GM23338 (cell line): ENCODE measurements around the gene PTPRE. TPM values are rescaled to one million over a fixed set of nuclear protein-coding genes. Genes with fewer than 3 reads are reported as not detected.

Source experiments
- ATAC-seq: fragments of 200-7000 bp; cut with Tn5 transposase; 3 replicates; pipeline ENCODE4 v1.9.1; 2020
- DNase-seq: peaks from one replicate; pipeline ENCODE4 v3.0.0-alpha.2; 2015; ENCODE audit warnings: low spot score
- H2AFZ ChIP-seq: fragments of 200-600 bp; sonication (generic); 2 replicates; pipeline ENCODE4 v1.8.0; 2016; ENCODE audit warnings: antibody characterized with exemption, mild to moderate bottlenecking, moderate library complexity
- H3F3A ChIP-seq: fragments of 200-600 bp; sonication (generic); replicated peaks from 2 replicates; pipeline ENCODE4 v1.8.0; 2017; ENCODE audit warnings: antibody characterized with exemption, mixed run types, low read depth
- H3K27ac ChIP-seq: fragments of 200-600 bp; sonication (generic); 2 replicates; pipeline ENCODE4 v1.6.1; 2016; ENCODE audit warnings: low read depth
- H3K27me3 ChIP-seq: fragments of 200-600 bp; sonication (generic); 2 replicates; pipeline ENCODE4 v1.8.0; 2016; ENCODE audit warnings: mild to moderate bottlenecking, mixed run types, moderate library complexity; ENCODE audit not compliant: insufficient read depth
- H3K36me3 ChIP-seq: fragments of 200-600 bp; sonication (generic); 2 replicates; pipeline ENCODE4 v1.8.0; 2016; ENCODE audit warnings: mild to moderate bottlenecking; ENCODE audit not compliant: insufficient read depth
- H3K4me1 ChIP-seq: fragments of 200-600 bp; sonication (generic); 2 replicates; pipeline ENCODE4 v1.8.0; 2016; ENCODE audit warnings: mild to moderate bottlenecking, moderate library complexity; ENCODE audit not compliant: insufficient read depth
- H3K4me2 ChIP-seq: fragments of 200-600 bp; sonication (generic); 2 replicates; pipeline ENCODE4 v1.7.1; 2017; ENCODE audit warnings: mixed run types
- H3K4me3 ChIP-seq: fragments of 200-600 bp; sonication (generic); 2 replicates; pipeline ENCODE4 v1.6.1; 2016; ENCODE audit warnings: mixed run types
- H3K79me2 ChIP-seq: fragments of 200-600 bp; sonication (generic); replicated peaks from 2 replicates; pipeline ENCODE4 v1.8.0; 2017; ENCODE audit warnings: mild to moderate bottlenecking; ENCODE audit not compliant: insufficient read depth
- H3K9me2 ChIP-seq: fragments of 200-600 bp; sonication (generic); 2 replicates; pipeline ENCODE4 v1.8.0; 2017; ENCODE audit not compliant: insufficient read depth
- H4K20me1 ChIP-seq: fragments of 200-600 bp; sonication (generic); replicated peaks from 2 replicates; pipeline ENCODE4 v1.8.0; 2017; ENCODE audit warnings: mild to moderate bottlenecking; ENCODE audit not compliant: insufficient read depth
- H3K27ac Mint-ChIP-seq: 2 replicates; pipeline ENCODE4 v1.8.0; 2020; ENCODE audit warnings: inconsistent platforms, mild to moderate bottlenecking, moderate library complexity, mixed read lengths
- H3K27me3 Mint-ChIP-seq: 3 replicates; pipeline ENCODE4 v1.8.0; 2022; ENCODE audit warnings: low read depth, mild to moderate bottlenecking, moderate library complexity, mixed read lengths, inconsistent platforms; ENCODE audit not compliant: insufficient read depth, poor library complexity
- H3K36me3 Mint-ChIP-seq: 3 replicates; pipeline ENCODE4 v1.8.0; 2021; ENCODE audit warnings: low read depth, mild to moderate bottlenecking, inconsistent platforms, moderate library complexity, mixed read lengths
- H3K4me1 Mint-ChIP-seq: 3 replicates; pipeline ENCODE4 v1.8.0; 2020; ENCODE audit warnings: mild to moderate bottlenecking, inconsistent platforms, mixed read lengths
- H3K4me3 Mint-ChIP-seq: 3 replicates; pipeline ENCODE4 v1.8.0; 2021; ENCODE audit warnings: moderate library complexity, mild to moderate bottlenecking, inconsistent platforms, mixed read lengths
- H3K9me3 Mint-ChIP-seq: 3 replicates; pipeline ENCODE4 v1.8.0; 2020; ENCODE audit warnings: moderate library complexity, mild to moderate bottlenecking, inconsistent platforms, mixed read lengths
- EZH2 ChIP-seq: fragments of 200-600 bp; sonication (generic); IDR thresholded peaks from one replicate; pipeline ENCODE4 v1.8.0; 2017; ENCODE audit warnings: antibody characterized with exemption, mild to moderate bottlenecking, low read depth; ENCODE audit not compliant: unreplicated experiment
- JUNB ChIP-seq: IDR thresholded peaks from one replicate; pipeline ENCODE4 v1.6.1; 2016; ENCODE audit warnings: antibody characterized with exemption; ENCODE audit not compliant: unreplicated experiment
- NANOG ChIP-seq: IDR thresholded peaks from 2 replicates; pipeline ENCODE4 v1.6.1; 2016; ENCODE audit warnings: antibody characterized with exemption, borderline replicate concordance
- ZNF114 ChIP-seq: fragments of 250-450 bp; sonication (Bioruptor Pico); IDR thresholded peaks from 2 replicates; pipeline ENCODE4 v1.5.0; 2020; ENCODE audit warnings: mild to moderate bottlenecking, moderate library complexity
- ZNF331 ChIP-seq: fragments of 250-450 bp; sonication (Bioruptor Pico); IDR thresholded peaks from 2 replicates; pipeline ENCODE4 v1.5.0; 2020; ENCODE audit warnings: low read depth, mild to moderate bottlenecking, moderate library complexity
- polyA plus RNA-seq: library from polyadenylated mRNA; unstranded; fragments of >200 nt; fragmentation: Nextera tagmentation; extraction: Ambion mirVana; gene quantifications from 2 replicates; pipeline ENCODE4 v1.2.1, GENCODE V29; 2016
- total RNA-seq: library from RNA; depleted of rRNA; stranded (reverse); fragments of >200 nt; shearing (Covaris generic); gene quantifications from 2 replicates; pipeline ENCODE4 v1.2.3, GENCODE V29; 2014
- TF ChIP-seq, protein P1 (sequence below): fragments of 250-450 bp; sonication (Bioruptor Pico); IDR thresholded peaks from 2 replicates; pipeline ENCODE4 v1.5.0; 2020; ENCODE audit warnings: mild to moderate bottlenecking, moderate library complexity

The PTPRE gene
- total and polyA plus RNA-seq, 2 experiments from 2014 or later = 0.34 to 0.42 TPM

DNA sequence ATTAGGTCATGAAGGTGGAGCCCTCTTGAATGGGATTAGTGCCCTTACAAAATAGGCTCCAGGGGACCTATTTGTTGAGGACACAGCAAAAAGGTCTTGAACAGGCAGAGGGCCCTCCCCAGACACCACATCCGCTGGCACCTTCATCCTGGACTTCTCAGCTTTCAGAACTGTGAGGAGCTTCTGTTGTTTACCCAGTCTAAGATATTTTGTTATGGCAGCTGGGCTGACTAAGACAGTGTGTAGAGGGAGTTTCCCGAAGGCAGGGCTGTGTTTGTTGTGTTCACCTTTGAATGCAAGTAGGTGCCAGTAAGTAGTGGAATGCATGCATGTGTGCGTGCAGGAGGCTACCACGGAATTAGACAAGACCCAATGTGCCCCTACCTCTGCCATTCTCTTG, 106.7 kb downstream of the PTPRE start (continued):
- TF ChIP-seq, protein P1, sequence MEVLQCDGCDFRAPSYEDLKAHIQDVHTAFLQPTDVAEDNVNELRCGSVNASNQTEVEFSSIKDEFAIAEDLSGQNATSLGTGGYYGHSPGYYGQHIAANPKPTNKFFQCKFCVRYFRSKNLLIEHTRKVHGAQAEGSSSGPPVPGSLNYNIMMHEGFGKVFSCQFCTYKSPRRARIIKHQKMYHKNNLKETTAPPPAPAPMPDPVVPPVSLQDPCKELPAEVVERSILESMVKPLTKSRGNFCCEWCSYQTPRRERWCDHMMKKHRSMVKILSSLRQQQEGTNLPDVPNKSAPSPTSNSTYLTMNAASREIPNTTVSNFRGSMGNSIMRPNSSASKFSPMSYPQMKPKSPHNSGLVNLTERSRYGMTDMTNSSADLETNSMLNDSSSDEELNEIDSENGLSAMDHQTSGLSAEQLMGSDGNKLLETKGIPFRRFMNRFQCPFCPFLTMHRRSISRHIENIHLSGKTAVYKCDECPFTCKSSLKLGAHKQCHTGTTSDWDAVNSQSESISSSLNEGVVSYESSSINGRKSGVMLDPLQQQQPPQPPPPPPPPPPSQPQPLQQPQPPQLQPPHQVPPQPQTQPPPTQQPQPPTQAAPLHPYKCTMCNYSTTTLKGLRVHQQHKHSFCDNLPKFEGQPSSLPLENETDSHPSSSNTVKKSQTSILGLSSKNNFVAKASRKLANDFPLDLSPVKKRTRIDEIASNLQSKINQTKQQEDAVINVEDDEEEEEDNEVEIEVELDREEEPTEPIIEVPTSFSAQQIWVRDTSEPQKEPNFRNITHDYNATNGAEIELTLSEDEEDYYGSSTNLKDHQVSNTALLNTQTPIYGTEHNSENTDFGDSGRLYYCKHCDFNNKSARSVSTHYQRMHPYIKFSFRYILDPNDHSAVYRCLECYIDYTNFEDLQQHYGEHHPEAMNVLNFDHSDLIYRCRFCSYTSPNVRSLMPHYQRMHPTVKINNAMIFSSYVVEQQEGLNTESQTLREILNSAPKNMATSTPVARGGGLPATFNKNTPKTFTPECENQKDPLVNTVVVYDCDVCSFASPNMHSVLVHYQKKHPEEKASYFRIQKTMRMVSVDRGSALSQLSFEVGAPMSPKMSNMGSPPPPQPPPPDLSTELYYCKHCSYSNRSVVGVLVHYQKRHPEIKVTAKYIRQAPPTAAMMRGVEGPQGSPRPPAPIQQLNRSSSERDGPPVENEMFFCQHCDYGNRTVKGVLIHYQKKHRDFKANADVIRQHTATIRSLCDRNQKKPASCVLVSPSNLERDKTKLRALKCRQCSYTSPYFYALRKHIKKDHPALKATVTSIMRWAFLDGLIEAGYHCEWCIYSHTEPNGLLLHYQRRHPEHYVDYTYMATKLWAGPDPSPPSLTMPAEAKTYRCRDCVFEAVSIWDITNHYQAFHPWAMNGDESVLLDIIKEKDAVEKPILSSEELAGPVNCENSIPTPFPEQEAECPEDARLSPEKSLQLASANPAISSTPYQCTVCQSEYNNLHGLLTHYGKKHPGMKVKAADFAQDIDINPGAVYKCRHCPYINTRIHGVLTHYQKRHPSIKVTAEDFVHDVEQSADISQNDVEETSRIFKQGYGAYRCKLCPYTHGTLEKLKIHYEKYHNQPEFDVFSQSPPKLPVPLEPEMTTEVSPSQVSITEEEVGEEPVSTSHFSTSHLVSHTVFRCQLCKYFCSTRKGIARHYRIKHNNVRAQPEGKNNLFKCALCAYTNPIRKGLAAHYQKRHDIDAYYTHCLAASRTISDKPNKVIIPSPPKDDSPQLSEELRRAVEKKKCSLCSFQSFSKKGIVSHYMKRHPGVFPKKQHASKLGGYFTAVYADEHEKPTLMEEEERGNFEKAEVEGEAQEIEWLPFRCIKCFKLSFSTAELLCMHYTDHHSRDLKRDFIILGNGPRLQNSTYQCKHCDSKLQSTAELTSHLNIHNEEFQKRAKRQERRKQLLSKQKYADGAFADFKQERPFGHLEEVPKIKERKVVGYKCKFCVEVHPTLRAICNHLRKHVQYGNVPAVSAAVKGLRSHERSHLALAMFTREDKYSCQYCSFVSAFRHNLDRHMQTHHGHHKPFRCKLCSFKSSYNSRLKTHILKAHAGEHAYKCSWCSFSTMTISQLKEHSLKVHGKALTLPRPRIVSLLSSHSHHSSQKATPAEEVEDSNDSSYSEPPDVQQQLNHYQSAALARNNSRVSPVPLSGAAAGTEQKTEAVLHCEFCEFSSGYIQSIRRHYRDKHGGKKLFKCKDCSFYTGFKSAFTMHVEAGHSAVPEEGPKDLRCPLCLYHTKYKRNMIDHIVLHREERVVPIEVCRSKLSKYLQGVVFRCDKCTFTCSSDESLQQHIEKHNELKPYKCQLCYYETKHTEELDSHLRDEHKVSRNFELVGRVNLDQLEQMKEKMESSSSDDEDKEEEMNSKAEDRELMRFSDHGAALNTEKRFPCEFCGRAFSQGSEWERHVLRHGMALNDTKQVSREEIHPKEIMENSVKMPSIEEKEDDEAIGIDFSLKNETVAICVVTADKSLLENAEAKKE (CRISPR knock-in tag) = no peak
- no peak for TF ChIP-seq JUNB
- no peak for TF ChIP-seq EZH2

DNA sequence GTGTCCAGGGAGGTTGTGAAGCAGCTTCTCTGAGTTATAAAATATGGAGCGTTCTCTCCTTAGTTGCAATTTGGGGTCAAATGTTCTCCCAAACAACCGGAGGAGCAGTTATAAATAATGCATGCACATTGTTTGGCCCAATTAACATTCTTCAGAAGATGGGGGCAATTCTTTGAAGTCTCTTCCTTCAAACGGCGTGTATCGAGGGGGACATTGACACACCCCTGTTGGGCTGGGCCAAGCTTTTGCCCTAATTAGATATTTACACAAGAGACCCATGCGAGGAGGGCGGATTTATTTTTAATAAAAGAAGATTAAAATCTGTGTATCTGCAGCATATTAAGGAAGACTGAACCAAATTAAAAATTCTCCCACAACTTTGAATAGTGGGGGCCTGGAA, 107.3 kb downstream of the PTPRE start:
- Histone ChIP-seq H3K27ac (no peak overlapping the region), H3K4me2 (no peak overlapping the region), H3K4me3 (no peak overlapping the region), H3K27me3 (no peaks in the 10 kb centered on the region), H4K20me1 (no peaks in the 10 kb centered on the region), H3K36me3 (no peaks in the 10 kb centered on the region), H3K4me1 (no peaks in the 10 kb centered on the region), H3K79me2 (no peaks in the 10 kb centered on the region), H2AFZ (no peak overlapping the region), H3K9me2 (no peaks in the 10 kb centered on the region), H3F3A (no peaks in the 10 kb centered on the region)
- ATAC-seq (no peak), DNase-seq (no peak)
- H3K27me3 Mint-ChIP-seq = peaks cover 6% of the 10 kb centered on the region
- no peaks in the 10 kb centered on the region for H3K36me3 Mint-ChIP-seq
- H3K4me1 Mint-ChIP-seq = peaks cover 2% of the 10 kb centered on the region
- no peak overlapping the region for H3K4me3 Mint-ChIP-seq
- TF ChIP-seq ZNF114 (CRISPR knock-in tag) (no peak), NANOG (no peak), ZNF331 (CRISPR knock-in tag) (no peak)
- H3K9me3 Mint-ChIP-seq = no peaks in the 10 kb centered on the region; the same call in 2 of the 3 replicates
- H3K27ac Mint-ChIP-seq = no peak overlapping the region
